ENCODE measurements around the gene MOB3C.

GRCh38 chr1:46614604-46614984 lies 2.0 kb downstream of the MOB3C start:
- TF ChIP-seq CTCF (IDR thresholded peaks at IDR 0.05), result no peak
- no peak for TF ChIP-seq POLR2A (IDR thresholded peaks at IDR 0.05)
